NCI-H128 (cell line): ENCODE measurements around the gene SLC8A2.

Experiments used
- DNase-seq: peaks from one replicate; lab custom pipeline; 2025; ENCODE audit not compliant: unreplicated experiment; lab: John Stamatoyannopoulos, UW

Gene SLC8A2

DNA sequence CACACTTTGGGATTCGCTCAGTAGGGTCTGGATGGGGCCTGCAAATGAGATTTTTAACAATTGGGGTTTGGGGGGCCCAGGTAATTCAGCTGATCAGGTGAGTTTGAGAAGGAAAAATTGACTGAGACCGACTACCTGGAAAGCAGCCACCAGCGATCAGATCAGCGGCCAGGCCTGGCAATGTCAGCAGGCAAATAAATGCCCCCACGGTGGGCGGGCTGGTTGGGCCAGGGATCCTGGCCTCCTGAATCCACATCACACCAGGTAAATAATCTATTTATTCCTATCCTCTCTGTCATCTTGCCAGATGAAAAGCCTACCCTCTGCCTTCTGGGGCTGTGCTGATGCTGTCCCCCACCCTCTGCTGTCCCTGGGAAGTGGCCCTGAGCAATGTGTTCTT lies 33.8 kb upstream of the SLC8A2 start:
- no peak for DNase-seq

GRCh38 chr19:47503826-47504150 lies 32.1 kb upstream of the SLC8A2 start:
- no peak for DNase-seq

DNA sequence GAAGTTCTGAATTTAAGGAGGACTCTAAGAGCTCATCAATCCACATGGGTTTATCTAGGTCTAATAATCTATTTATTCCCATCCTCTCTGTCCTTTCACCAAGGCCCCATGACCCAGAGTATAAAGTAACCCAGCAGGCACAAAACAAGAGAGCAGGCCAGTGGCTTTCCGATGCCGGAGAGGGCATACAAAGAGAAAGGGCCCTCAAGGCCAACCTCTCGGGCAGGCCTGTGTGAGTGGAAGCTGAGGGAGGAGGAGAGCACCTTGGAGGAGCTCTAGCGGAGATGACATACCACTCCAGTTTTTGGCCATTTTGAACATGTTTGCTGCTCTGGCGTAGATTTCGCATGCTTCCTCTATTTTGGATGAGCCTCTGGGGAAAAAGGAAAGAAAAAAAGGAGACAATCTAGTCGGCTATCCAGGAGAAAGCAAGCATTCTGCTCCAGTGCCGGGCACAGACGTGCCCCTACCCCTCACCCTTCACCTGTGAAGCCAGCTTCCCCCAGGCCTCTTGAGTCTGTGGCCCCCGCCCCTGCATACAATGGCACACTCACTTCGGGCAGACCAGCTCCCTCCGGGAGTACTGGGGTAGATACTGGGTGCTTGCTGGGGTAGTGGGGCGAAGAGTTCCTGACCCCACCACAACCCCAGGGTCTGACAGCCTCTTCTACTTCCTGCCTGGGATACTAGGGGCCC lies 31.6 kb upstream of the SLC8A2 start:
- DNase-seq, result no peak

DNA sequence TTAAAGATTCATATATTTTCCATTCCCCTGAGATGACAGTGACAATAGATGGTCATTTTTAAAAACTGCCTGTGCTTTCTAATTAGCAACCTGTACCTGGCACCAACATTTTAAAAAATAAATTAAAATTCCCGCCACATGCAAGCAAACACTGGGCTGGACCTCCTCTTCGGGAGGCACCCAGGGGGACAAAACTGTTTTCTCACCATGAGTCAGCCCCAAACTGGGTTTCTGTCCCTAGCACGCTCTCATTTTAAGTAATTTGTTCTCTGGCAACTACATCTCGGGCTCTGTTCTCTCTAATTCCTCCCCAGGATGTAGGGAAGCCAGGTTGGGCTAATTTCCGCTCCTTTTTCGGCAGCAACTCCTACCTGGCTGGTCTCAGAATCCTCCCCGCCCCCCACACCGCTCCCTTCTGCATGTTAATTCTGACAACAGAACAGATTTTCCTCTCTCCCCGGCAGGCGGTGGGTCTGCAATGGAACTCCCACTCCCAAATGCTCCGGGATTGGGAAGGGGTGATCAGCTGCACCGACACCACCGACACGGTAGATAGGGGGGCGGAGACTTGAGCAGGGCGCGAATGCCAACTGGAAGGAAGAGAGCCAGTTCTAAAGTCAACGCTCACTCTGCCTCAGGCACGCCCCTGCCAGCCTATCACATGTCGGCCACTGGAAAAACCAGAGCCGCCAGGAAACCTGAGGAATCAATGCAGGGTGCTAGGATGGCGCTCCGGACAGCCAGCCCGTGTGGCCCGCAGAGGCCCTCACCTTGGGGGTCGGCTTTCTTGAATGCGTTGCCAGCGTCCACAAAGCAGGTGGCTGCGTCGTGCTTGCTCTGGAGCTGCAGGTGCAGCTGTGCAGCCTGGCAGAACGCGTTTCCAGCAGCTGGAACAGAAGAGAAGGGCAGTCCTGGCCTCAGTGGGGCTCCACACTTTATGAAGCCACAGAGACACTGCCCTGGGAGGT lies 28.5 kb upstream of the SLC8A2 start:
- no peak for DNase-seq

DNA sequence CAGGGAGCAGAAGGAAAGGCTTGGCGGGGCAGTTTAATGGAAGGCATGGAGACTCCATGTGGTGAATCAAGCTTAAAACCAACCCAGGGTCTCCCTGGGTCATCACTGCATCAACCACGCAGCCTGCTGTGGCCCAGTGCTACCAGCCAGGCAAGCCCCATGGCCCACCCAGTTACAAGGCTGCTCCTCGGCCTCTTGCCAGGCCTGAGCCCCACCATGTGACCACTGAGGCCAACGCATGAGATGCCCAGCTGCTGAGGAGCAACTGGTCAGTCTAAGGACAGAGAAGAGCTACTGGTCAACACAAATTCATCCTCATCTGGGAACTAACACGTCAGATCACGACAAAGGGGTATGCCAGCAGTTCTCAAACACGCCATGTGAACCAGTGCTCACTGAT lies 27.7 kb upstream of the SLC8A2 start:
- DNase-seq, result no peak

GRCh38 chr19:47498561-47498960 lies 26.9 kb upstream of the SLC8A2 start:
- DNase-seq, result no peak

DNA sequence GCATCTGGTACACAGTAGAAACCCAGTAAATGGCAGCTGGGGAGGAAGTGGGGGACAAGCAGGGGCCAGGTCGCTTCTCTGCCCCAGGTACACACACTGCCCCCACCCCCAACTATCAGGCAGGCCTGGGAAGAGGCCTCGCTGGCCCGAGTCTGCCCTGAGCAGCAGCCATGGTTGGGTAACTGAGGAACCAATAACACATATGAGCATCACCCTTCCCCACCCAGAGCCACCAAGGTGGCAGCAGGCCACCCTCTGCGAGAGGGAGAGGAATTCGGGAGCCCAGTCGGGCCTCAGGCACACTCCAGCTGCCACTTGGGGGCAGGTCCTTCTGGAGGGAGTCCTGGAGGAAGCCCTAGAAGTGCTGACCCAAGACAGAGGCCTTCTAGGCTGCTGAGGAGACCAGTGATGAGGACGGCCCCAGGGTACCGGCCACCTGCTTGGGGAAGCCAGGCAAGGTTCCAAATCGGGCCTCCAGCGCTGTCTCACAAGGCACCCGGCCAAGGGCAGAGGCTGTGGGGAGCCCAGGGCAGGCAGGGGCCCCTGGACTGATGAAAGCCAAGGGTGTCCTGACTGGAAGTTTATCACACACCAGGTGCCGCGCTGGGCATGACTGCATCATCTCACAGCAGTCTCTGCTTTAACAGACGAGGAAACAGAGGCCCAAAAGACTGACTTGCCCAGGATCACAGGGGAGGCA lies 26.3 kb upstream of the SLC8A2 start:
- DNase-seq, result no peak

DNA sequence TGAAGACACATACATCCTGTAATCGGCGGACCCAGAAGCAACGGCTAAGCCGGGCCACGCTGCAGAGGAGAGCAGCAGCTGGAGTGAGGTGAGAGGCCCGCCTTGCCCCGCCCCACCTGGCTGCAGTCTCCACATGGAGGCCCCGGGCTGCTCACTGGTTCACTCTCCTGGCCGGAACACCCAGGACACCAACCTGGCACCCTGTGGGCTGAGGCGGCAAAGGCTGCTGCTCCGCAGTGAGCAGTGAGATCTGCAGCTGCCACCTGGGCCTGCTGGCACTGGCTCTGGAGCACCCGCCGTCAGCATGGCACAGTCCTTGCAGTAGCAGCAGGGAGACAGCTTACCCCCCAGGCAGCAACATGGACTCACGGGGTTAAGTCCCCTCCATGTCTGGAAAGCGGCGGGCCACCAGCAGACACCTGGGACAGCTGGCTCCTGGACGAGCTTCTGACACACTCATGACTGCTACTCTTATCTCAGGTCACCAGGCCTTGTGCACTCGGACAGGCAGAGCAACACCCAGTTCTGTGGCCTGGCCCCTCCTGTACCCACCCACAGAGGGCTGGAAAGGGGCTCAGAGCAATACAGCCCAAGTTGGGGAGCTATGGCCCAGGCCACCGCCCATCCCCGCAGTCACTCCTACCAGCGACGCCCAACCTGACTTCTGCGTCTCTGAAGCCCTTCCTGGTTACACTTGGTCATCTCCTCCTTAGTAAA lies 25.5 kb upstream of the SLC8A2 start:
- no peak for DNase-seq

- DNase-seq, result peak; percentile 26
These were observed 24.0 kb upstream of the SLC8A2 start for GRCh38 chr19:47495478-47496372.

DNA sequence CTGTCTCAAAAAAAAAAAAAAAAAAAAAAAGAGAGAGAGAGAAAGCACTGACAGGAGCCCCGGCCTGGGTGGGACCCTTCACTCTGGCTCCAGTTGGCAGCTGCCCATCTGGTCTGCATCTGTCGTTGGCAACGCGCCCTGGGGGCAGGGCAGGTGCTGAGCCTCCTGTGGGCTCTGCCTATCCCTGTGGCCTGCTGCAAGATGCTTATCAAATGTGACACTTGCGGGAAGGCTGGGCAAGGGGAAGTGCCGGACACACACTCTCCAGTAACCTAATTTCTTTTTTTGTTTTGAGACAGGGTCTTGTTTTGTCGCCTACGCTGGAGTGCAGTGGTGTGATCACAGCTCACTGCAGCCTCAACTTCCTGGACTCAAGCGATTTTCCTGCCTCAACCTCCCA lies 23.0 kb upstream of the SLC8A2 start:
- peak; percentile 22 for DNase-seq

DNA sequence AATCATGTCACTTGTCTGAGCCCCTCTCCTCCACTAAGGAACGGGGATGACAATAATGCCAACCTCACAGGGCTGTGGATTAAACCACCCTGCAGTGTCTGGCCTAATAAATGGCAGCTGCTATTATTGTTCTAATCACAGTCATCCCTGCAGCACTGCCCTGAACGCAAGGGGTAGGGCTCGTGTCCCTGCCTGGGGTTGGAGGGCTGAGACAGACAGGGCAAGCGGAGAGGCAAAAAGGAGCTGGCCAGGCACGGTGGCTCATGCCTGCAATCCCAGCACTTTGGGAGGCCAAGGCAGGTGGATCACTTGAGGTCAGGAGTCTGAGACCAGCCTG lies 22.5 kb upstream of the SLC8A2 start:
- DNase-seq, result no peak

DNA sequence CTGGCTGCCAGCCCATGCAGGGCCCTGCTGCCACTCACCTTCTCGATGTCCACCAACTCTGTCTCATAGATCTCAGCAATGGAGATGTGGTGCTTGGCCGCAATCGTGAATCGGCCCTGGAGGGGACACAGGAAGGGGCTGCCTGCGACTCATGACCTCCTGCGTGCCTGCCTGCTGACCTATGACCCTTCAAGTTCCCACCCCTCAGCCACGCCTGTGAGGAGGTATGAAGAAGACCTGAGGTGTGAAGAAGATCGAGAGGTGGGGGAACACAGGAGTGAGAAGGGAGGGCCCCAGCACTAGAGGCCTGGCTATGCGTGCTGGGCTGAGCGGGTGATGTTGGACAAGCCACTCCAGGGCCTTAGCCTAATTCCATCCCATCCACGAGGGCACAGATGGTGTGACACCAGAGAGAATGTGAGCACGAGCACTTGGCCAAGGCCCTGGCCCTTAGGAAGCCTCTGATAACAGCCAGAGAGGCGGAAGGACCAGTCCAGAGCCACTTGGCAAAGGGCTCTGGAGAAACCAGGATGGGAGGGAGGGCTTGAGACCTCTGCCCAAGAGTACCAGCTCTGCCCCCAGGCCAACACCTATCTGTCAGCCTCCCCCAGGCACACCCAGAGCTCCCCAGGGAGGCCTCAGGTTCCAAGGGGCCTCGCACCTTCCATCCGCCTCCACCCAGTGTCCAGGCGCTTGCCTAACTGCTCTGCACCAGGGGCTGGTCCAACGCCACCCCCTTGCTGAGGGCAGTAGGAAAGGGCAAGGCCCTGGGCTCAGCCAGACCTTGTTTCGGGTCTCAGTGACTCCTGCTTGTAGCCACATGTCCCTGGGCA lies 21.9 kb upstream of the SLC8A2 start:
- no peak for DNase-seq

GRCh38 chr19:47492571-47493377 lies 21.1 kb upstream of the SLC8A2 start:
- DNase-seq, result no peak

GRCh38 chr19:47492137-47492533 lies 20.4 kb upstream of the SLC8A2 start:
- DNase-seq, result no peak

GRCh38 chr19:47491358-47492136 lies 19.9 kb upstream of the SLC8A2 start:
- DNase-seq, result no peak

- no peak for DNase-seq
These were observed 19.2 kb upstream of the SLC8A2 start for GRCh38 chr19:47490847-47491246.

DNA sequence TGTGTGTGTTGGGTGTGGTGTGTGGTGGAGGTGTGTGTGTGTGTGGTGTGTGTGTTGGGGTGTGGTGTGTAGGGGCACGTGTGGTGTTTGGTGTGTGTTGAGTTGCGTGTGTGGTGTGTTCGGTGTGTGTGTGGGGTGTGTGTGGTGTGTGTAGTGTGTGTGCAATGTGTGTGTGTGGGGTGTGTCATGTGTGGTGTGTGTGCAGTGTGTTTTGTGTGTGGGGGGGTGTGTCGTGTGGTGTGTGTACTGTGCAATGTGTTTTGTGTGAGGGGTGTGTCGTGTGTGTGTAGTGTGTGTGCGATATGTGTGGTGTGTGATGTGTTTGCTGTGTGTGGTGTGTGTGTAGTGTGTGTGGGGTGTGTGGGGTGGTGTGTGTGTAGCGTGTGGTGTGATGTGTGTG lies 18.3 kb upstream of the SLC8A2 start:
- no peak for DNase-seq
